ENCODE measurements around the gene NEK7.

Gene NEK7

GRCh38 chr1:198263186-198263585, 106.4 kb downstream of the NEK7 start:
- DNase-seq = no peak

- DNase-seq = no peak
Observed at GRCh38 chr1:198264282-198264681, 107.5 kb downstream of the NEK7 start.

GRCh38 chr1:198265073-198265661, 108.4 kb downstream of the NEK7 start:
- DNase-seq = no peak

GRCh38 chr1:198267056-198267455, 110.3 kb downstream of the NEK7 start:
- DNase-seq = no peak

- DNase-seq = no peak
Observed at GRCh38 chr1:198267921-198268320, 111.1 kb downstream of the NEK7 start.

- no peak for DNase-seq
Observed at GRCh38 chr1:198268784-198269645, 112.2 kb downstream of the NEK7 start.

- DNase-seq = no peak
Observed at GRCh38 chr1:198269646-198269940, 112.8 kb downstream of the NEK7 start.

- no peak for DNase-seq
Observed at GRCh38 chr1:198270273-198270828, 113.6 kb downstream of the NEK7 start.

- DNase-seq = no peak
Observed at GRCh38 chr1:198271467-198271866, 114.7 kb downstream of the NEK7 start.

GRCh38 chr1:198272492-198272891, 115.7 kb downstream of the NEK7 start:
- DNase-seq = no peak

- DNase-seq = no peak
Observed at GRCh38 chr1:198273748-198274295, 117.0 kb downstream of the NEK7 start.

- DNase-seq = no peak
Observed at GRCh38 chr1:198275597-198275996, 118.8 kb downstream of the NEK7 start.

GRCh38 chr1:198276241-198276640, 119.4 kb downstream of the NEK7 start:
- no peak for DNase-seq

- no peak for DNase-seq
Observed at GRCh38 chr1:198278943-198279342, 122.1 kb downstream of the NEK7 start.

GRCh38 chr1:198280080-198280479, 123.3 kb downstream of the NEK7 start:
- DNase-seq = no peak

GRCh38 chr1:198281911-198282310, 125.1 kb downstream of the NEK7 start:
- DNase-seq = no peak

GRCh38 chr1:198283222-198283621, 126.4 kb downstream of the NEK7 start:
- no peak for DNase-seq

- DNase-seq = no peak
Observed at GRCh38 chr1:198287916-198288315, 131.1 kb downstream of the NEK7 start.

- DNase-seq = no peak
Observed at GRCh38 chr1:198290089-198290683, 133.4 kb downstream of the NEK7 start.

GRCh38 chr1:198291036-198291435, 134.2 kb downstream of the NEK7 start:
- no peak for DNase-seq

- DNase-seq = no peak
Observed at GRCh38 chr1:198291924-198292323, 135.1 kb downstream of the NEK7 start.

- no peak for DNase-seq
Observed at GRCh38 chr1:198295225-198295624, 138.4 kb downstream of the NEK7 start.

- no peak for DNase-seq
Observed at GRCh38 chr1:198295971-198296370, 139.2 kb downstream of the NEK7 start.

GRCh38 chr1:198297281-198297680, 140.5 kb downstream of the NEK7 start:
- DNase-seq = no peak
